Left lung (tissue), 10 donors: Measurements from ENCODE around the gene RBKS. TPM values are rescaled to one million over a fixed set of nuclear protein-coding genes. Genes with fewer than 3 reads are reported as not detected.
A peak's percentile ranks its signal among the peaks of the same experiment; 100 is the strongest.

ENCODE experiments used
- ATAC-seq: fragments of 200-7000 bp; cut with Tn5 transposase; one replicate; pipeline ENCODE4 v1.9.1; 2020; ENCODE audit warnings: moderate library complexity
- DNase-seq, 4 donors: peaks; one replicate each; pipeline ENCODE4 v3.0.0-alpha.2; 2013 to 2020
- H3K27ac ChIP-seq, 2 donors: fragments of 200-600 bp; sonication (generic) in 1 of 2; one replicate each; pipeline versions ENCODE4 v1.5.0 to v1.8.0; 2020 to 2021
- H3K27me3 ChIP-seq, 2 donors: fragments of 200-600 bp; sonication (generic) in 1 of 2; one replicate each; pipeline versions ENCODE4 v1.5.0 to v1.8.0; 2020 to 2021
- H3K36me3 ChIP-seq, 2 donors: fragments of 200-600 bp; sonication (generic) in 1 of 2; one replicate each; pipeline versions ENCODE4 v1.5.0 to v1.8.0; 2020 to 2021
- H3K4me1 ChIP-seq, 2 donors: fragments of 200-600 bp; one replicate each; pipeline ENCODE4 v1.8.0; 2021
- H3K4me3 ChIP-seq, 2 donors: fragments of 200-600 bp; sonication (generic) in 1 of 2; one replicate each; pipeline versions ENCODE4 v1.5.0 to v1.8.0; 2020 to 2021; ENCODE audit warnings: mild to moderate bottlenecking in 1 of 2
- H3K9me3 ChIP-seq, 2 donors: fragments of 200-600 bp; sonication (generic) in 1 of 2; one replicate each; pipeline versions ENCODE4 v1.5.0 to v1.8.0; 2020 to 2021
- CTCF ChIP-seq, 2 donors: fragments of 200-600 bp; sonication (generic) in 1 of 2; IDR thresholded peaks; one replicate each; pipeline versions ENCODE4 v1.5.0 to v1.8.0; 2021; ENCODE audit warnings: antibody characterized with exemption in 2 of 2
- intact Hi-C, 2 donors: fragments of 100-400 bp; cut with DNase I; formaldehyde crosslinking; loops; one replicate each; pipeline versions ENCODE4 v1.11.2 to v1.14.2; 2022
- polyA plus RNA-seq, 6 donors: library from polyadenylated mRNA; unstranded; fragments of 120-200 nt; gene quantifications; one replicate each; pipeline ENCODE4 v1.2.1, GENCODE V29; 2013; ENCODE audit not compliant: insufficient read length in 6 of 6
- total RNA-seq, 2 donors: library from RNA; stranded (reverse); fragmentation: NEBNext Ultra II Directional; extraction: Animal tissue kit (Norgen Biotek cat#: 25700); gene quantifications; one replicate each; pipeline ENCODE4 v1.2.1, GENCODE V29; 2021
- donor health status: DM: no; HTN: yes; CAD: no.
- donor health status: DM: no; HTN: no; CAD: no.

The RBKS gene
- total and polyA plus RNA-seq, 8 donors = 2.0 to 4.0 (median 2.6) TPM

- no peak for DNase-seq
- no peak overlapping the region for H3K4me3 ChIP-seq
- H3K4me1 ChIP-seq = no peaks in the 10 kb centered on the region
- no peak for ATAC-seq
- H3K27ac ChIP-seq = no peak overlapping the region
- no peaks in the 10 kb centered on the region for H3K27me3 ChIP-seq
- H3K9me3 ChIP-seq = no peaks in the 10 kb centered on the region
- no peaks in the 10 kb centered on the region for H3K36me3 ChIP-seq
- TF ChIP-seq CTCF (IDR thresholded peaks at IDR 0.05) = no peak
- intact Hi-C loops = no loop called here
These were observed 51.7 kb downstream of the RBKS start for GRCh38 chr2:27838502-27838901.

GRCh38 chr2:27833931-27834330, 56.3 kb downstream of the RBKS start:
- Histone ChIP-seq H3K4me3 (no peak overlapping the region), H3K27me3 (no peaks in the 10 kb centered on the region), H3K27ac (no peak overlapping the region), H3K36me3 (no peaks in the 10 kb centered on the region), H3K4me1 (peaks cover 0 to 18% of the 10 kb centered on the region in 2 donors), H3K9me3 (no peaks in the 10 kb centered on the region)
- TF ChIP-seq CTCF (IDR thresholded peaks at IDR 0.05) = no peak
- intact Hi-C loops = no loop called here
- DNase-seq = no peak
- no peak for ATAC-seq

GRCh38 chr2:27832396-27832795, 57.8 kb downstream of the RBKS start:
- intact Hi-C loops = no loop called here
- DNase-seq (no peak), ATAC-seq (no peak)
- Histone ChIP-seq H3K9me3 (no peaks in the 10 kb centered on the region), H3K4me1 (peaks cover 0 to 18% of the 10 kb centered on the region in 2 donors), H3K27ac (peak overlapping the region in 1 of 2 donors; percentile 80), H3K4me3 (no peak overlapping the region), H3K36me3 (no peaks in the 10 kb centered on the region), H3K27me3 (no peaks in the 10 kb centered on the region)
- no peak for TF ChIP-seq CTCF (IDR thresholded peaks at IDR 0.05)

GRCh38 chr2:27831279-27832050, 58.7 kb downstream of the RBKS start:
- no peak for DNase-seq
- Histone ChIP-seq H3K4me1 (peaks cover 0 to 18% of the 10 kb centered on the region in 2 donors), H3K4me3 (no peak overlapping the region), H3K27ac (peak overlapping the region in 1 of 2 donors; percentile 80), H3K9me3 (no peaks in the 10 kb centered on the region), H3K27me3 (no peaks in the 10 kb centered on the region), H3K36me3 (no peaks in the 10 kb centered on the region)
- no peak for TF ChIP-seq CTCF (IDR thresholded peaks at IDR 0.05)
- ATAC-seq = peak; percentile 64
- intact Hi-C loops = no loop called here

- intact Hi-C loops = no loop called here
- ATAC-seq (no peak), DNase-seq (no peak)
- H3K4me3 ChIP-seq = no peak overlapping the region
- H3K27me3 ChIP-seq = no peaks in the 10 kb centered on the region
- H3K36me3 ChIP-seq = no peaks in the 10 kb centered on the region
- peak overlapping the region in 1 of 2 donors; percentile 80 for H3K27ac ChIP-seq
- H3K4me1 ChIP-seq = peaks cover 0 to 18% of the 10 kb centered on the region in 2 donors
- no peaks in the 10 kb centered on the region for H3K9me3 ChIP-seq
- TF ChIP-seq CTCF (IDR thresholded peaks at IDR 0.05) = no peak
These were observed 59.5 kb downstream of the RBKS start for GRCh38 chr2:27830656-27831055.
